Measurements from ENCODE around the gene SLC22A1. TPM values are rescaled to one million over a fixed set of nuclear protein-coding genes. Genes with fewer than 3 reads are reported as not detected.

Gene SLC22A1
- total RNA-seq, 1 donor from 2014 or later, result 0.27 TPM

- H3K36me3 ChIP-seq, result peaks cover 4% of the 10 kb centered on the region
- no peaks in the 10 kb centered on the region for H3K27me3 ChIP-seq (ENCODE audit: low read depth)
- no peak overlapping the region for H3K4me3 ChIP-seq
- no peak overlapping the region for H3K27ac ChIP-seq (replicated peaks)
- peaks cover 4% of the 10 kb centered on the region for H3K9me3 ChIP-seq (replicated peaks)
- intact Hi-C loops (cut with micrococcal nuclease), result no loop called here
- DNase-seq, result no peak
- TF ChIP-seq CTCF (IDR thresholded peaks at IDR 0.05; ENCODE audit: borderline replicate concordance), result no peak
- H3K4me1 ChIP-seq, result peaks cover 12% of the 10 kb centered on the region
These were observed 20.6 kb downstream of the SLC22A1 start for GRCh38 chr6:160142115-160142715.

- Histone ChIP-seq H3K4me3 (no peak overlapping the region), H3K27ac (replicated peaks) (no peak overlapping the region), H3K36me3 (peaks cover 4% of the 10 kb centered on the region), H3K9me3 (replicated peaks) (peaks cover 10% of the 10 kb centered on the region), H3K27me3 (ENCODE audit: low read depth) (no peaks in the 10 kb centered on the region), H3K4me1 (peaks cover 9% of the 10 kb centered on the region)
- intact Hi-C loops (cut with micrococcal nuclease), result no loop called here
- TF ChIP-seq CTCF (IDR thresholded peaks at IDR 0.05; ENCODE audit: borderline replicate concordance), result no peak
- DNase-seq, result no peak
These were observed 25.0 kb downstream of the SLC22A1 start for GRCh38 chr6:160146454-160147145.

GRCh38 chr6:160147146-160147536 lies 25.5 kb downstream of the SLC22A1 start:
- Histone ChIP-seq H3K27me3 (ENCODE audit: low read depth) (no peaks in the 10 kb centered on the region), H3K9me3 (replicated peaks) (peaks cover 14% of the 10 kb centered on the region), H3K4me3 (no peak overlapping the region), H3K4me1 (peaks cover 9% of the 10 kb centered on the region), H3K36me3 (peaks cover 4% of the 10 kb centered on the region), H3K27ac (replicated peaks) (no peak overlapping the region)
- intact Hi-C loops (cut with micrococcal nuclease), result no loop called here
- no peak for DNase-seq
- no peak for TF ChIP-seq CTCF (IDR thresholded peaks at IDR 0.05; ENCODE audit: borderline replicate concordance)

- no peak overlapping the region for H3K4me3 ChIP-seq
- intact Hi-C loops (cut with micrococcal nuclease), result no loop called here
- peaks cover 5% of the 10 kb centered on the region for H3K36me3 ChIP-seq
- H3K27ac ChIP-seq (replicated peaks), result no peak overlapping the region
- peaks cover 30% of the 10 kb centered on the region for H3K9me3 ChIP-seq (replicated peaks)
- H3K27me3 ChIP-seq (ENCODE audit: low read depth), result no peaks in the 10 kb centered on the region
- no peak for TF ChIP-seq CTCF (IDR thresholded peaks at IDR 0.05; ENCODE audit: borderline replicate concordance)
- DNase-seq, result no peak
- no peaks in the 10 kb centered on the region for H3K4me1 ChIP-seq
These were observed 32.9 kb downstream of the SLC22A1 start for GRCh38 chr6:160154471-160154870.

GRCh38 chr6:160156842-160157241 lies 35.2 kb downstream of the SLC22A1 start:
- Histone ChIP-seq H3K27ac (replicated peaks) (no peak overlapping the region), H3K4me3 (no peak overlapping the region), H3K36me3 (peaks cover 5% of the 10 kb centered on the region), H3K4me1 (no peaks in the 10 kb centered on the region), H3K27me3 (ENCODE audit: low read depth) (no peaks in the 10 kb centered on the region), H3K9me3 (replicated peaks) (peaks cover 23% of the 10 kb centered on the region)
- intact Hi-C loops (cut with micrococcal nuclease), result no loop called here
- no peak for DNase-seq
- no peak for TF ChIP-seq CTCF (IDR thresholded peaks at IDR 0.05; ENCODE audit: borderline replicate concordance)

All from left ventricle myocardium inferior (tissue), 1 donor.